SK-N-SH treated with all-trans-retinoic acid at 6 μM for 48 hours (cell line): Measurements from ENCODE around the gene WWP2.

ENCODE experiments used
- ATAC-seq: fragments of 200-7000 bp; cut with Tn5 transposase; 3 replicates; pipeline ENCODE4 v1.9.1; 2020; ENCODE audit warnings: mild to moderate bottlenecking, moderate library complexity
- BACH2 ChIP-seq: fragments of 250-450 bp; sonication (Bioruptor Pico); IDR thresholded peaks from 2 replicates; pipeline ENCODE4 v1.9.0; 2021; ENCODE audit warnings: mild to moderate bottlenecking, borderline replicate concordance
- CSDC2 ChIP-seq: fragments of 250-450 bp; sonication (Bioruptor Pico); IDR thresholded peaks from 2 replicates; pipeline ENCODE4 v1.5.0; 2020; ENCODE audit warnings: mild to moderate bottlenecking, moderate library complexity
- ESRRG ChIP-seq: fragments of 250-450 bp; sonication (Bioruptor Pico); IDR thresholded peaks from 2 replicates; pipeline ENCODE4 v1.6.1; 2021; ENCODE audit warnings: mild to moderate bottlenecking
- ISL1 ChIP-seq: fragments of 250-450 bp; sonication (Bioruptor Pico); IDR thresholded peaks from 2 replicates; pipeline ENCODE4 v2.1.2; 2022; ENCODE audit warnings: mild to moderate bottlenecking, moderate library complexity
- OSR1 ChIP-seq: fragments of 250-450 bp; sonication (Bioruptor Pico); IDR thresholded peaks from 2 replicates; pipeline ENCODE4 v1.8.0; 2022; ENCODE audit warnings: moderate library complexity, mild to moderate bottlenecking, inconsistent platforms
- PATZ1 ChIP-seq: fragments of 250-450 bp; sonication (Bioruptor Pico); IDR thresholded peaks from 2 replicates; pipeline ENCODE4 v1.8.0; 2020; ENCODE audit warnings: mild to moderate bottlenecking, moderate library complexity, borderline replicate concordance
- POU6F1 ChIP-seq: fragments of 250-450 bp; sonication (Bioruptor Pico); IDR thresholded peaks from 2 replicates; pipeline ENCODE4 v1.8.0; 2021; ENCODE audit warnings: low read depth, mild to moderate bottlenecking, moderate library complexity, borderline replicate concordance
- RARB ChIP-seq: fragments of 250-450 bp; sonication (Bioruptor Pico); IDR thresholded peaks from 2 replicates; pipeline ENCODE4 v1.8.0; 2021; ENCODE audit warnings: mild to moderate bottlenecking, moderate library complexity
- SNAI2 ChIP-seq: fragments of 250-450 bp; sonication (Bioruptor Pico); IDR thresholded peaks from 2 replicates; pipeline ENCODE4 v1.5.0; 2020; ENCODE audit warnings: mild to moderate bottlenecking, moderate library complexity
- TCF4 ChIP-seq: fragments of 250-450 bp; sonication (Bioruptor Pico); IDR thresholded peaks from 2 replicates; pipeline ENCODE4 v1.8.0; 2021; ENCODE audit warnings: mild to moderate bottlenecking, moderate library complexity, borderline replicate concordance
- TOX ChIP-seq: fragments of 250-450 bp; sonication (Bioruptor Pico); IDR thresholded peaks from 2 replicates; pipeline ENCODE4 v1.8.0; 2021; ENCODE audit warnings: mild to moderate bottlenecking, moderate library complexity, borderline replicate concordance
- ZC3H10 ChIP-seq: fragments of 250-450 bp; sonication (Bioruptor Pico); IDR thresholded peaks from 2 replicates; pipeline ENCODE4 v1.5.1; 2021; ENCODE audit warnings: mild to moderate bottlenecking, moderate library complexity
- ZFP30 ChIP-seq: fragments of 450-650 bp; formaldehyde crosslinking; IDR thresholded peaks from 2 replicates; pipeline ENCODE4 v1.5.0; 2022; ENCODE audit warnings: mild to moderate bottlenecking, moderate library complexity
- ZNF565 ChIP-seq: fragments of 450-650 bp; formaldehyde crosslinking; conservative IDR thresholded peaks from 2 replicates; pipeline ENCODE4 v1.5.0; 2020; ENCODE audit warnings: low read depth, mild to moderate bottlenecking, moderate library complexity
- ZNF70 ChIP-seq: fragments of 450-650 bp; formaldehyde crosslinking; IDR thresholded peaks from 2 replicates; pipeline ENCODE4 v1.5.0; 2020; ENCODE audit warnings: mild to moderate bottlenecking, moderate library complexity
- ZNF8 ChIP-seq: fragments of 450-650 bp; formaldehyde crosslinking; IDR thresholded peaks from 2 replicates; pipeline ENCODE4 v1.5.0; 2020; ENCODE audit warnings: mild to moderate bottlenecking, moderate library complexity
- TF ChIP-seq, protein P1 (sequence below): fragments of 250-450 bp; sonication (Bioruptor Pico); IDR thresholded peaks from 2 replicates; pipeline ENCODE4 v1.5.0; 2020; ENCODE audit warnings: mild to moderate bottlenecking, moderate library complexity
- TF ChIP-seq, protein P2 (sequence below): fragments of 250-450 bp; sonication (Bioruptor Pico); IDR thresholded peaks from 2 replicates; pipeline ENCODE4 v1.5.1; 2020; ENCODE audit warnings: low read depth, mild to moderate bottlenecking, moderate library complexity
- TF ChIP-seq, protein P3 (sequence below): fragments of 250-450 bp; sonication (Bioruptor Pico); IDR thresholded peaks from 2 replicates; pipeline ENCODE4 v1.5.1; 2021; ENCODE audit warnings: mild to moderate bottlenecking, moderate library complexity

WWP2 gene

DNA sequence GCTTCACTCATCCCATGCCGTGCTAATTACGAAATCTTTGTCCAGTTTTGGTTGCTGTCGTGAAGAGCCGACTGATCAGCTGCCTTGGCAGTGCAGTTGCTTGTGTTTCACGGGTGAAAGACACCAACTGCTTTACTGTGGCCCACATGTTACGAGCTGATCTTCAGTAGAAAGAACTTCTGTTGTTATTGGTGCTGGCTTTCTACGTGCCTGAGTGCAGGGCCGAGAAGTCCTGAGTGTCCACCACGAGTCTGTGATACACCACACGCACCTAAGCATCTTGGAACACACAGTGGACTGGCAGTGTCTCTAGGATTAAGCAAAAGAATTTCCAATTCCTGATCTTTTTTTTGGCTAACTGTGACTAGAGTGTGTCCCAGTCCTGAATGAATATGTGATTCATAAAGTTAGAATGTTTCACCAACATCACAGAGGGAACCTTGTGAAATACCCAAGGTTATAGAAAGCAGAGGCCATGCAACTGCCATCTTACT is 118.6 kb downstream of the WWP2 start:
- no peak for ATAC-seq
- TF ChIP-seq ZNF70 (CRISPR knock-in tag) (no peak), TCF4 (CRISPR knock-in tag) (no peak), TOX (no peak), ZFP30 (CRISPR knock-in tag) (no peak), ZNF8 (no peak), ISL1 (CRISPR knock-in tag) (no peak)

DNA sequence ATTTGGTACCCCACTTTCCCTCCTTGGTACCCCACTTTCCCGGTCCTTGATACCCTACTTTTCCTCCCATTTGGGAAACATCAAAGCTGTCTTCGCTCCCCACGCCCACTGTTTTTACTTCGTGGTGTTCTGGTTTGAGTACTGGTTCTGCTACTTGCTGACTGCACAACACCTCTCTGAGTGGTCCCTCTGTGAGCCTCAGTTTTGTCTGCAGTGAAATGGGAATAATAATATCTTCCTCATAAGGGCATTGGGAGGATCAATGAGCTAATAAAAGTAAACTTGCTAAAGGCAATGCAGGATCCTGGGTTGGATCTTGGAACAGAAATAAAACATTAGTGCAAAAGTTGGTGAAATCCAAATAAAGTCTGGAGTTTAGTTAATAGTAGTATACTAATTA is 119.0 kb downstream of the WWP2 start:
- TF ChIP-seq RARB (no peak), TCF4 (CRISPR knock-in tag) (no peak), ZFP30 (CRISPR knock-in tag) (no peak), PATZ1 (CRISPR knock-in tag) (no peak)
- ATAC-seq, result no peak

DNA sequence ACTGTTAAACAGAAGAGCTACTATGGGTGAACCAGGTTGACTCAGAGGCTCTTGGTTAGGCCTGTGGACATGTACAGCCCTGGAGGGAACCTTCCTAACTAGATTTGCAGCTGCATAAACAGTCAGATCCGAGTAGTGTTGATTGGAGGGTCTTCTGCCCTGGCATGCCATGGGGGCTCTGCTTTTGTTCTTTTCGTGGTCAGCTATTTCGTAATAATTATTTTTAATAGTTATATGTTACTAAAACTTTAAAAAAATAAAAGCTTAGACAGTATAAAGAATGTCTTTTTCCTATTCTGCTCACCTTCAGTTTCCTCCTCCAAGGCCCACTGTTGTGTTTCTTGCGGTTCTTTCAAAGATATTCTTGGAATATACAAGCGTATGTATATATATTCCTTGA is 121.6 kb downstream of the WWP2 start:
- ATAC-seq, result no peak
- TF ChIP-seq ZNF565 (no peak), OSR1 (CRISPR knock-in tag) (no peak), ZC3H10 (CRISPR knock-in tag) (no peak), ZFP30 (CRISPR knock-in tag) (no peak), POU6F1 (no peak), RARB (no peak), ZNF70 (CRISPR knock-in tag) (no peak), ESRRG (CRISPR knock-in tag) (no peak), BACH2 (no peak)
- TF ChIP-seq, protein P1, sequence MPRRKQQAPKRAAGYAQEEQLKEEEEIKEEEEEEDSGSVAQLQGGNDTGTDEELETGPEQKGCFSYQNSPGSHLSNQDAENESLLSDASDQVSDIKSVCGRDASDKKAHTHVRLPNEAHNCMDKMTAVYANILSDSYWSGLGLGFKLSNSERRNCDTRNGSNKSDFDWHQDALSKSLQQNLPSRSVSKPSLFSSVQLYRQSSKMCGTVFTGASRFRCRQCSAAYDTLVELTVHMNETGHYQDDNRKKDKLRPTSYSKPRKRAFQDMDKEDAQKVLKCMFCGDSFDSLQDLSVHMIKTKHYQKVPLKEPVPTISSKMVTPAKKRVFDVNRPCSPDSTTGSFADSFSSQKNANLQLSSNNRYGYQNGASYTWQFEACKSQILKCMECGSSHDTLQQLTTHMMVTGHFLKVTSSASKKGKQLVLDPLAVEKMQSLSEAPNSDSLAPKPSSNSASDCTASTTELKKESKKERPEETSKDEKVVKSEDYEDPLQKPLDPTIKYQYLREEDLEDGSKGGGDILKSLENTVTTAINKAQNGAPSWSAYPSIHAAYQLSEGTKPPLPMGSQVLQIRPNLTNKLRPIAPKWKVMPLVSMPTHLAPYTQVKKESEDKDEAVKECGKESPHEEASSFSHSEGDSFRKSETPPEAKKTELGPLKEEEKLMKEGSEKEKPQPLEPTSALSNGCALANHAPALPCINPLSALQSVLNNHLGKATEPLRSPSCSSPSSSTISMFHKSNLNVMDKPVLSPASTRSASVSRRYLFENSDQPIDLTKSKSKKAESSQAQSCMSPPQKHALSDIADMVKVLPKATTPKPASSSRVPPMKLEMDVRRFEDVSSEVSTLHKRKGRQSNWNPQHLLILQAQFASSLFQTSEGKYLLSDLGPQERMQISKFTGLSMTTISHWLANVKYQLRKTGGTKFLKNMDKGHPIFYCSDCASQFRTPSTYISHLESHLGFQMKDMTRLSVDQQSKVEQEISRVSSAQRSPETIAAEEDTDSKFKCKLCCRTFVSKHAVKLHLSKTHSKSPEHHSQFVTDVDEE, result no peak

DNA sequence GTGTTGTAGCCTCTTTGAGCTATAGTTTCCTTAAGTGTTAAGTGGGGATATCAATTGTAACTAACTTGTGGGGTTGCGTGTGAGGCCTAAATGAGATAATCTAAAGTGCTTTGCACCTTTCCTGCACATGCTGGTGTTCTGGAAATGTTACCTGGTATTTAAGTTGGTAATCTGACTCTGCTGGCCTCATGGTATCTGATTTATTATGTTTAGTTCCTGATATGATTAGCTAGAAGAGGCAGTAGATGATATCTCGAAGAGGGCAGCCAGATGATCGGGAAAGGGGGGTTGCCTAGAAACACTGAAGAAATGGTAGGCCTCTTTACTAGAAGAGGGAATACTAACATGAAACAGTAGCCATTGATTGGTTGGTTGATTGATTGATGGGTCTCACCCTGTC is 123.6 kb downstream of the WWP2 start:
- TF ChIP-seq, protein P2, sequence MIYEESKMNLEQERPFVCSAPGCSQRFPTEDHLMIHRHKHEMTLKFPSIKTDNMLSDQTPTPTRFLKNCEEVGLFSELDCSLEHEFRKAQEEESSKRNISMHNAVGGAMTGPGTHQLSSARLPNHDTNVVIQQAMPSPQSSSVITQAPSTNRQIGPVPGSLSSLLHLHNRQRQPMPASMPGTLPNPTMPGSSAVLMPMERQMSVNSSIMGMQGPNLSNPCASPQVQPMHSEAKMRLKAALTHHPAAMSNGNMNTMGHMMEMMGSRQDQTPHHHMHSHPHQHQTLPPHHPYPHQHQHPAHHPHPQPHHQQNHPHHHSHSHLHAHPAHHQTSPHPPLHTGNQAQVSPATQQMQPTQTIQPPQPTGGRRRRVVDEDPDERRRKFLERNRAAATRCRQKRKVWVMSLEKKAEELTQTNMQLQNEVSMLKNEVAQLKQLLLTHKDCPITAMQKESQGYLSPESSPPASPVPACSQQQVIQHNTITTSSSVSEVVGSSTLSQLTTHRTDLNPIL, result no peak
- no peak for TF ChIP-seq RARB
- TF ChIP-seq, all 23 proteins: peak for 0
- no peak for ATAC-seq

- TF ChIP-seq ZNF565 (no peak), ZNF8 (no peak), BACH2 (no peak), SNAI2 (CRISPR knock-in tag) (no peak), CSDC2 (CRISPR knock-in tag) (no peak), ZFP30 (CRISPR knock-in tag) (no peak)
- TF ChIP-seq, protein P3, sequence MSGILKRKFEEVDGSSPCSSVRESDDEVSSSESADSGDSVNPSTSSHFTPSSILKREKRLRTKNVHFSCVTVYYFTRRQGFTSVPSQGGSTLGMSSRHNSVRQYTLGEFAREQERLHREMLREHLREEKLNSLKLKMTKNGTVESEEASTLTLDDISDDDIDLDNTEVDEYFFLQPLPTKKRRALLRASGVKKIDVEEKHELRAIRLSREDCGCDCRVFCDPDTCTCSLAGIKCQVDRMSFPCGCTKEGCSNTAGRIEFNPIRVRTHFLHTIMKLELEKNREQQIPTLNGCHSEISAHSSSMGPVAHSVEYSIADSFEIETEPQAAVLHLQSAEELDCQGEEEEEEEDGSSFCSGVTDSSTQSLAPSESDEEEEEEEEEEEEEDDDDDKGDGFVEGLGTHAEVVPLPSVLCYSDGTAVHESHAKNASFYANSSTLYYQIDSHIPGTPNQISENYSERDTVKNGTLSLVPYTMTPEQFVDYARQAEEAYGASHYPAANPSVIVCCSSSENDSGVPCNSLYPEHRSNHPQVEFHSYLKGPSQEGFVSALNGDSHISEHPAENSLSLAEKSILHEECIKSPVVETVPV (CRISPR knock-in tag), result no peak
- no peak for ATAC-seq
Observed at GRCh38 chr16:69886726-69887125, 124.6 kb downstream of the WWP2 start.
